ENCODE measurements around the gene PLCL2.

- TF ChIP-seq, protein P1, sequence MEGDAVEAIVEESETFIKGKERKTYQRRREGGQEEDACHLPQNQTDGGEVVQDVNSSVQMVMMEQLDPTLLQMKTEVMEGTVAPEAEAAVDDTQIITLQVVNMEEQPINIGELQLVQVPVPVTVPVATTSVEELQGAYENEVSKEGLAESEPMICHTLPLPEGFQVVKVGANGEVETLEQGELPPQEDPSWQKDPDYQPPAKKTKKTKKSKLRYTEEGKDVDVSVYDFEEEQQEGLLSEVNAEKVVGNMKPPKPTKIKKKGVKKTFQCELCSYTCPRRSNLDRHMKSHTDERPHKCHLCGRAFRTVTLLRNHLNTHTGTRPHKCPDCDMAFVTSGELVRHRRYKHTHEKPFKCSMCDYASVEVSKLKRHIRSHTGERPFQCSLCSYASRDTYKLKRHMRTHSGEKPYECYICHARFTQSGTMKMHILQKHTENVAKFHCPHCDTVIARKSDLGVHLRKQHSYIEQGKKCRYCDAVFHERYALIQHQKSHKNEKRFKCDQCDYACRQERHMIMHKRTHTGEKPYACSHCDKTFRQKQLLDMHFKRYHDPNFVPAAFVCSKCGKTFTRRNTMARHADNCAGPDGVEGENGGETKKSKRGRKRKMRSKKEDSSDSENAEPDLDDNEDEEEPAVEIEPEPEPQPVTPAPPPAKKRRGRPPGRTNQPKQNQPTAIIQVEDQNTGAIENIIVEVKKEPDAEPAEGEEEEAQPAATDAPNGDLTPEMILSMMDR (IDR thresholded peaks at IDR 0.05; ENCODE audit: low read depth, low read length), result no peak
- TF ChIP-seq, protein P2, sequence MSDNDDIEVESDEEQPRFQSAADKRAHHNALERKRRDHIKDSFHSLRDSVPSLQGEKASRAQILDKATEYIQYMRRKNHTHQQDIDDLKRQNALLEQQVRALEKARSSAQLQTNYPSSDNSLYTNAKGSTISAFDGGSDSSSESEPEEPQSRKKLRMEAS (IDR thresholded peaks at IDR 0.05; ENCODE audit: low read depth, low read length), result no peak
- TF ChIP-seq POLR2A (IDR thresholded peaks at IDR 0.05; ENCODE audit: extremely low read depth, insufficient read length) (no peak), MYC (IDR thresholded peaks at IDR 0.05; ENCODE audit: low read depth, low read length) (no peak)
Measured at GRCh38 chr3:16907243-16907642, 22.5 kb downstream of the PLCL2 start.

All from NB4 (cell line).